Measurements from ENCODE around the gene RAP1B.

The RAP1B gene

DNA sequence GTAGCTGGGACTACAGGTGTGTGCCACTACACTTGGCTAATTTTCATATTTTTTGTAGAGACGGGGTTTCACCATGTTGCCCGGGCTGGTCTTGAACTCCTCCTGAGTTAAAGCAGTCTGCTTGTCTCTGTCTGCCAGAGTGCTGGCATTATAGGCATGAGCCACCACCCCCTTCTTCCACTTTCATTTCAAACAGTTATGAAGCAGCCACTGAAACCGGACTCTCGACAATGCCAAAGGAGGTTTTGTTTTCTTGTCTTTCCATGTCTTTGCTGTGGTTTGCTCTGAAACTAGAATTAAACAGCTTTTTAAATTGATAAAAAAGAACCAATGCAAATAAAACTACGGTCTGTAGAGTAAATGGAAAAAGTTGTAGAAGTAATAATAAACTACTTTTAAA lies 30.4 kb downstream of the RAP1B start:
- no peak for TF ChIP-seq ZNF70 (CRISPR knock-in tag; IDR thresholded peaks at IDR 0.05)
- TF ChIP-seq GLIS3 (CRISPR knock-in tag; IDR thresholded peaks at IDR 0.05), result no peak
- no peak for TF ChIP-seq OSR1 (CRISPR knock-in tag; IDR thresholded peaks at IDR 0.05)
- no peak for TF ChIP-seq ZNF8 (CRISPR knock-in tag; IDR thresholded peaks at IDR 0.05)
- TF ChIP-seq TOX (CRISPR knock-in tag; IDR thresholded peaks at IDR 0.05; ENCODE audit: borderline replicate concordance), result no peak
- TF ChIP-seq, protein P1, sequence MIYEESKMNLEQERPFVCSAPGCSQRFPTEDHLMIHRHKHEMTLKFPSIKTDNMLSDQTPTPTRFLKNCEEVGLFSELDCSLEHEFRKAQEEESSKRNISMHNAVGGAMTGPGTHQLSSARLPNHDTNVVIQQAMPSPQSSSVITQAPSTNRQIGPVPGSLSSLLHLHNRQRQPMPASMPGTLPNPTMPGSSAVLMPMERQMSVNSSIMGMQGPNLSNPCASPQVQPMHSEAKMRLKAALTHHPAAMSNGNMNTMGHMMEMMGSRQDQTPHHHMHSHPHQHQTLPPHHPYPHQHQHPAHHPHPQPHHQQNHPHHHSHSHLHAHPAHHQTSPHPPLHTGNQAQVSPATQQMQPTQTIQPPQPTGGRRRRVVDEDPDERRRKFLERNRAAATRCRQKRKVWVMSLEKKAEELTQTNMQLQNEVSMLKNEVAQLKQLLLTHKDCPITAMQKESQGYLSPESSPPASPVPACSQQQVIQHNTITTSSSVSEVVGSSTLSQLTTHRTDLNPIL (CRISPR knock-in tag; IDR thresholded peaks at IDR 0.05; ENCODE audit: low read depth), result no peak
- no peak for TF ChIP-seq ZC3H10 (CRISPR knock-in tag; IDR thresholded peaks at IDR 0.05)
- TF ChIP-seq ZFP3 (CRISPR knock-in tag; IDR thresholded peaks at IDR 0.05), result no peak
- TF ChIP-seq ISL1 (CRISPR knock-in tag; IDR thresholded peaks at IDR 0.05), result no peak
- no peak for TF ChIP-seq ZNF565 (CRISPR knock-in tag; conservative IDR thresholded peaks at IDR 0.05; ENCODE audit: low read depth)
- TF ChIP-seq, protein P2, sequence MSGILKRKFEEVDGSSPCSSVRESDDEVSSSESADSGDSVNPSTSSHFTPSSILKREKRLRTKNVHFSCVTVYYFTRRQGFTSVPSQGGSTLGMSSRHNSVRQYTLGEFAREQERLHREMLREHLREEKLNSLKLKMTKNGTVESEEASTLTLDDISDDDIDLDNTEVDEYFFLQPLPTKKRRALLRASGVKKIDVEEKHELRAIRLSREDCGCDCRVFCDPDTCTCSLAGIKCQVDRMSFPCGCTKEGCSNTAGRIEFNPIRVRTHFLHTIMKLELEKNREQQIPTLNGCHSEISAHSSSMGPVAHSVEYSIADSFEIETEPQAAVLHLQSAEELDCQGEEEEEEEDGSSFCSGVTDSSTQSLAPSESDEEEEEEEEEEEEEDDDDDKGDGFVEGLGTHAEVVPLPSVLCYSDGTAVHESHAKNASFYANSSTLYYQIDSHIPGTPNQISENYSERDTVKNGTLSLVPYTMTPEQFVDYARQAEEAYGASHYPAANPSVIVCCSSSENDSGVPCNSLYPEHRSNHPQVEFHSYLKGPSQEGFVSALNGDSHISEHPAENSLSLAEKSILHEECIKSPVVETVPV (CRISPR knock-in tag; IDR thresholded peaks at IDR 0.05), result no peak
- TF ChIP-seq, protein P3, sequence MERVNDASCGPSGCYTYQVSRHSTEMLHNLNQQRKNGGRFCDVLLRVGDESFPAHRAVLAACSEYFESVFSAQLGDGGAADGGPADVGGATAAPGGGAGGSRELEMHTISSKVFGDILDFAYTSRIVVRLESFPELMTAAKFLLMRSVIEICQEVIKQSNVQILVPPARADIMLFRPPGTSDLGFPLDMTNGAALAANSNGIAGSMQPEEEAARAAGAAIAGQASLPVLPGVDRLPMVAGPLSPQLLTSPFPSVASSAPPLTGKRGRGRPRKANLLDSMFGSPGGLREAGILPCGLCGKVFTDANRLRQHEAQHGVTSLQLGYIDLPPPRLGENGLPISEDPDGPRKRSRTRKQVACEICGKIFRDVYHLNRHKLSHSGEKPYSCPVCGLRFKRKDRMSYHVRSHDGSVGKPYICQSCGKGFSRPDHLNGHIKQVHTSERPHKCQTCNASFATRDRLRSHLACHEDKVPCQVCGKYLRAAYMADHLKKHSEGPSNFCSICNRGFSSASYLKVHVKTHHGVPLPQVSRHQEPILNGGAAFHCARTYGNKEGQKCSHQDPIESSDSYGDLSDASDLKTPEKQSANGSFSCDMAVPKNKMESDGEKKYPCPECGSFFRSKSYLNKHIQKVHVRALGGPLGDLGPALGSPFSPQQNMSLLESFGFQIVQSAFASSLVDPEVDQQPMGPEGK (CRISPR knock-in tag; IDR thresholded peaks at IDR 0.05; ENCODE audit: borderline replicate concordance), result no peak
- TF ChIP-seq ARNTL (CRISPR knock-in tag; IDR thresholded peaks at IDR 0.05; ENCODE audit: borderline replicate concordance, low read depth), result no peak
- TF ChIP-seq ZFP30 (CRISPR knock-in tag; IDR thresholded peaks at IDR 0.05), result no peak
- no peak for TF ChIP-seq TCF4 (CRISPR knock-in tag; IDR thresholded peaks at IDR 0.05; ENCODE audit: borderline replicate concordance)
- no peak for ATAC-seq

DNA sequence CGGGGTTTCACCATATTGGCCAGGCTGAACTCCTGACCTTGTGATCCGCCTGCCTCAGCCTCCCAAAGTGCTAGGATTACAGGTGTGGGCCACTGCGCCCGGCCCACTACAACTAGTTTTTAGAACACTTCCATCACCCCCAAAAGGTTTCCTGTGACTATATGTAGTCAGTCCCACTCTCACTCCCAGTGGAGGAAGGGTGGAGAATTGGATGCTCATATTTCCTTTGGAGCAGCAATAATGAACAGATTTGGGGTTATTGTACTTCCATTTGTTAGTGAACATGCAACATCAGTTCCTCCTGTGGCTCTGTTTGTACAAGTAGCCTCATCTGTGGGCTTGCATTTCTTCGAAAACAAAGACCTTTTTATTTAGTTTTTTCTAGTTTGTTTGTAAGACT lies 35.8 kb downstream of the RAP1B start:
- no peak for TF ChIP-seq ZNF565 (CRISPR knock-in tag; conservative IDR thresholded peaks at IDR 0.05; ENCODE audit: low read depth)
- TF ChIP-seq TCF4 (CRISPR knock-in tag; IDR thresholded peaks at IDR 0.05; ENCODE audit: borderline replicate concordance), result no peak
- TF ChIP-seq, protein P1 (CRISPR knock-in tag; IDR thresholded peaks at IDR 0.05; ENCODE audit: low read depth), result no peak
- no peak for TF ChIP-seq BACH2 (CRISPR knock-in tag; IDR thresholded peaks at IDR 0.05; ENCODE audit: borderline replicate concordance)
- TF ChIP-seq ESRRG (CRISPR knock-in tag; IDR thresholded peaks at IDR 0.05), result no peak
- TF ChIP-seq, protein P4, sequence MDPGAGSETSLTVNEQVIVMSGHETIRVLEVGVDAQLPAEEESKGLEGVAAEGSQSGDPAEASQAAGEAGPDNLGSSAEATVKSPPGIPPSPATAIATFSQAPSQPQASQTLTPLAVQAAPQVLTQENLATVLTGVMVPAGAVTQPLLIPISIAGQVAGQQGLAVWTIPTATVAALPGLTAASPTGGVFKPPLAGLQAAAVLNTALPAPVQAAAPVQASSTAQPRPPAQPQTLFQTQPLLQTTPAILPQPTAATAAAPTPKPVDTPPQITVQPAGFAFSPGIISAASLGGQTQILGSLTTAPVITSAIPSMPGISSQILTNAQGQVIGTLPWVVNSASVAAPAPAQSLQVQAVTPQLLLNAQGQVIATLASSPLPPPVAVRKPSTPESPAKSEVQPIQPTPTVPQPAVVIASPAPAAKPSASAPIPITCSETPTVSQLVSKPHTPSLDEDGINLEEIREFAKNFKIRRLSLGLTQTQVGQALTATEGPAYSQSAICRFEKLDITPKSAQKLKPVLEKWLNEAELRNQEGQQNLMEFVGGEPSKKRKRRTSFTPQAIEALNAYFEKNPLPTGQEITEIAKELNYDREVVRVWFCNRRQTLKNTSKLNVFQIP (CRISPR knock-in tag; IDR thresholded peaks at IDR 0.05; ENCODE audit: borderline replicate concordance, low read depth), result no peak
- TF ChIP-seq GLIS3 (CRISPR knock-in tag; IDR thresholded peaks at IDR 0.05), result no peak
- TF ChIP-seq, protein P2 (CRISPR knock-in tag; IDR thresholded peaks at IDR 0.05), result no peak
- ATAC-seq, result no peak

DNA sequence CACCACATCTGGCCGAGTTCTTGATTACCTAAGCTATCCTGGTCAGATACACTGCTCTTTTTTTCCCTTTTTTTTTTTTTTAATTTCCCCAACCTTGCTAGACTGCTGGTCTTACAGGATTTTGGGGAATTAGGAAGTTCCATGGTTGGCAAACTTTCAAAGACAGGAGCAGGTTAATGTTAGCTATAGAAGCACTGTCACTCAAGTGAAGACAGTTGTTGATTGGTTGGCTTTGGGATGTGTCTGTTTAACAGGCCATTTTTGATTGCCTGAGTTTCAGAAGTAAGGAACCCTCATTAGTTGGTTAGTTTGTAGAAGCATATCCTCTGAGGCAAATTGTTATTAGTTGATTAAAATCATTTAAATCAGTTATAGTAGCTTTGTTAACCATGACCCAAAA lies 36.8 kb downstream of the RAP1B start:
- ATAC-seq, result no peak
- TF ChIP-seq ZFP3 (CRISPR knock-in tag; IDR thresholded peaks at IDR 0.05), result no peak
- no peak for TF ChIP-seq ZNF70 (CRISPR knock-in tag; IDR thresholded peaks at IDR 0.05)
- TF ChIP-seq ESRRG (CRISPR knock-in tag; IDR thresholded peaks at IDR 0.05), result no peak
- TF ChIP-seq, protein P3 (CRISPR knock-in tag; IDR thresholded peaks at IDR 0.05; ENCODE audit: borderline replicate concordance), result no peak
- no peak for TF ChIP-seq CSDC2 (CRISPR knock-in tag; IDR thresholded peaks at IDR 0.05)
- no peak for TF ChIP-seq ISL1 (CRISPR knock-in tag; IDR thresholded peaks at IDR 0.05)
- TF ChIP-seq TOX (CRISPR knock-in tag; IDR thresholded peaks at IDR 0.05; ENCODE audit: borderline replicate concordance), result no peak
- TF ChIP-seq BACH2 (CRISPR knock-in tag; IDR thresholded peaks at IDR 0.05; ENCODE audit: borderline replicate concordance), result no peak
- TF ChIP-seq, protein P1 (CRISPR knock-in tag; IDR thresholded peaks at IDR 0.05; ENCODE audit: low read depth), result no peak
- TF ChIP-seq, protein P4 (CRISPR knock-in tag; IDR thresholded peaks at IDR 0.05; ENCODE audit: borderline replicate concordance, low read depth), result no peak
- no peak for TF ChIP-seq ZFP30 (CRISPR knock-in tag; IDR thresholded peaks at IDR 0.05)
- no peak for TF ChIP-seq ARNTL (CRISPR knock-in tag; IDR thresholded peaks at IDR 0.05; ENCODE audit: borderline replicate concordance, low read depth)
- TF ChIP-seq OSR1 (CRISPR knock-in tag; IDR thresholded peaks at IDR 0.05), result no peak
- TF ChIP-seq, protein P2 (CRISPR knock-in tag; IDR thresholded peaks at IDR 0.05), result no peak

All from SK-N-SH treated with all-trans-retinoic acid at 6 μM for 48 hours (cell line).